ENCODE results near the gene TBC1D4.

DNA sequence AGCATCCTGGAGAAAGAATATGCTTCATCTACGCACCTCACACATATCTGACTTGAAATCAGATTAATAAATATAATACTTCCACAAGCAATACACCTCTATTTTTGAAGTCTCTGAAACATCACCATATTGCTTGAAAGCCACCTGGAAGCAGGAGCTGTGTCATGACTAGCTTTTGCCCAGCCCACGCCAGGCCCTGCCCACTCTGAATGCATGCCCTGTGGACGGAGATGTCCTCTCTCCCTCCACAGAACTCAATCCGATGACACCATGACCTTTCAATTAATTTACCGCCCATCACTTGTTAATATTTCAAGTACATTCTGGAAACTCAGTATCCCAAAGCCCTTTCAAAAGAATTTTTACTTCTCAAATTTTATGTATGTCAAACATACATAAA, 108.0 kb downstream of the TBC1D4 start:
- TF ChIP-seq, protein P1, sequence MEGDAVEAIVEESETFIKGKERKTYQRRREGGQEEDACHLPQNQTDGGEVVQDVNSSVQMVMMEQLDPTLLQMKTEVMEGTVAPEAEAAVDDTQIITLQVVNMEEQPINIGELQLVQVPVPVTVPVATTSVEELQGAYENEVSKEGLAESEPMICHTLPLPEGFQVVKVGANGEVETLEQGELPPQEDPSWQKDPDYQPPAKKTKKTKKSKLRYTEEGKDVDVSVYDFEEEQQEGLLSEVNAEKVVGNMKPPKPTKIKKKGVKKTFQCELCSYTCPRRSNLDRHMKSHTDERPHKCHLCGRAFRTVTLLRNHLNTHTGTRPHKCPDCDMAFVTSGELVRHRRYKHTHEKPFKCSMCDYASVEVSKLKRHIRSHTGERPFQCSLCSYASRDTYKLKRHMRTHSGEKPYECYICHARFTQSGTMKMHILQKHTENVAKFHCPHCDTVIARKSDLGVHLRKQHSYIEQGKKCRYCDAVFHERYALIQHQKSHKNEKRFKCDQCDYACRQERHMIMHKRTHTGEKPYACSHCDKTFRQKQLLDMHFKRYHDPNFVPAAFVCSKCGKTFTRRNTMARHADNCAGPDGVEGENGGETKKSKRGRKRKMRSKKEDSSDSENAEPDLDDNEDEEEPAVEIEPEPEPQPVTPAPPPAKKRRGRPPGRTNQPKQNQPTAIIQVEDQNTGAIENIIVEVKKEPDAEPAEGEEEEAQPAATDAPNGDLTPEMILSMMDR (IDR thresholded peaks at IDR 0.05), result no peak
- no peak for TF ChIP-seq POLR2A (IDR thresholded peaks at IDR 0.05; ENCODE audit: low read depth)

All from esophagus muscularis mucosa (tissue), 3 donors.